HG02973 (cell line): ENCODE measurements around the gene GNPAT.

ENCODE experiments used
- ATAC-seq: cut with Tn5 transposase; IDR thresholded peaks from one replicate; pipeline ENCODE4 v1.9.1; 2021; ENCODE audit warnings: moderate library complexity; ENCODE audit not compliant: unreplicated experiment

GNPAT gene

DNA sequence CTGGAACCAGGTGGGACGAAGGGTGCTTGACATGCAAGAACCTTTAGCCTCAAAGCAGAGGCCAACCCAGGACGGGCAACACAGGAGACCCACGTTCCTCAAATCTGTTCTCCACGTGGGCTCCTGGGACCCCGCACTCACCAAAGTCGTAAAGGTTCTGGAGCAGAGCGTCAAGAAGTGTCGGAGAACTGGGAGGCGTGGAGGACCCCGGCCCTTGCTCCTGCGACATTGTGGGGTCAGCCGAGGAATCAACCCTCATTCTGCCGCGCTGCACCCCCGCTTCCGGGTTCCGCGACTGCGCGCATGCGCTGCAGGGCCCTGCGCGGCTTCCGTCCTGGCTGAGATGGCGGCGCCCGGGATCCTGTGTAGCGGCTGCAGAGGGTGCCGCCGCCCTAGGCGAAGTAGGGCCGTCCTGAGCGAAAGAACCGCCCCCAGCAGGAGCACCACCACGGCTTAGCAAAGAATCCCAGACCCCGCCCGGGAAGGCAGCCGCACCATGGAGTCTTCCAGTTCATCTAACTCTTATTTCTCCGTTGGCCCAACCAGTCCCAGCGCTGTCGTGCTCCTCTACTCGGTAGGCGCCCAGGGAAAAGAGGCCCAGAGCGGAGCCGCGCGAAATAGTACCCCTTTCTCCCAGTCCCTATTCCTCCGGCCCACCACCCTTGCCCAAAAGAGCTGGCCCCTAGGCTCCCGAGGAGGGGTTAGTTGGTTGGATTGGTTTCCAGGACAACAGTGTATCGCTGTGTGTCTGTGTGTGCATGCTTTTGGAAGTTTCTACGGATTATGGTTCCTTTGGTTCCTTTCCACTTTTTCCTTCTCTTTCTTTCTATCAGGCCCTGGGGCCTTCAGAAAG lies at the start of gene GNPAT:
TSS of gene GNPAT (plus strand) at position 330 of the 853 bp plus-strand sequence. CDS start at position 497, 167 bp downstream.
- peak; percentile 92 for ATAC-seq

DNA sequence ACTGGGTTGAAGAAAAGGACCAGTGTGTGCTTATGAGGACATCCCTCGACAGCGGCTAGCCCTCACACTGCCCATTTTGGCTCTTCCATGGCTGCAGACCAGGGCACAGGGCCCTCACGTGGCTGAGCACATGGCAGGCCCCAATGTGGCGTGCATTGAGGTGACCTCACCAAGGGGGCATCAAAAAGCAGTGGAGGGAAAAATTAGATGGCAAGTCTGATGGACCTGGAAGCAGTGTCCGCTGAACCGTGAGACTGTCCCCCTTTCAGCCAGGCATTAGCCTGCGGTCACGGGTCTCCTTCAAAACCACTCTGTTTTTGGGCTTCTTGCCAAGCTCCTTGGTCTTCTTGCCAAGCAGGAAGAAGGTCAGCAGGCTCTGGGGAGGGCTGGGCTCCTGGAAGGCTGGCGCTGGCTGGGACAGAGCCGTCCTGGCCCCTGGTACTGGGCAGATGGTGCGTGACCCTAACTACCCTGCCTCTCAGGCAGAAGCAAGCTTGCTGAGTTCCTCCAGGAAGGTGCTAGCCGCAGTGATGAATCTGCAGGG lies 48.3 kb upstream of the GNPAT start:
- no peak for ATAC-seq

GRCh38 chr1:231193710-231194340 lies 47.2 kb upstream of the GNPAT start:
- ATAC-seq, result no peak

- no peak for ATAC-seq
Observed at GRCh38 chr1:231194476-231194842, 46.6 kb upstream of the GNPAT start.

GRCh38 chr1:231194843-231195516 lies 46.0 kb upstream of the GNPAT start:
- no peak for ATAC-seq

DNA sequence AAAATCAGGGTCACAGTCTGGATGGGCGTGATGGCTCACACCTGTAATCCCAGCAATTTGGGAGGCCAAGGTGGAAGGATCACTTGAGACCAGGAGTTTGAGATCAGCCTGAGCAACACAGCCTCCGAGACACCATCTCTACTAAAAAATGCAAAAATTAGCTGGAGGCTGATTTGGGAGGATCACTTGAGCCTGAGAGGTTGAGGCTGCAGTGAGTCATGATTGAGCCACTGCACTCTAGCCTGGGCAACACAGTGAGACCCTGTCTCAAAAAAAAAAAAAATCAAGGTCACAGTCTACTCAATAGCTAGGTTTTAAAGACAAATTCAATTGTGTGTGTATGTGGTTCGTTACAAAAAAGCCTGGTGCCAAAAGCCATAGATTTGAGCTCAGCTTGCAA lies 44.7 kb upstream of the GNPAT start:
- ATAC-seq, result no peak

DNA sequence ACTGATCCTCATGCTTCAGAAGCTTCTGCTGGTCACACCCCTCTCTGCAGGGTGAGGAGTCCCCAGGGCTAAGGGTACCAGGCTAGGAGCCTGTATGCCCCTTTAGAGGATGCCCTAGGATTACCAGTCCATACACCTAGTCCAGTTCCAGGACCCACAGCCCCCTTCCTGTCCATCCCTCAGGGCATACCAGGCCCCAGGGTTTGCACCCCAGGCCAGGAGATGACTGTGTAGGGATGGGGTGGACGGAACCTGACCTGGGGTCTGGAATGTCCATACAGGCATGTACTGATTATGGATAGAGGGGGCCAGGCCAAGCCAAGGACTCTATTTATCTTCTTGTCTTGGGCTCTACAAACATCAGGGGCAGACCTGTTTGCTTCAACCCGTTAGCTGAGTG lies 44.3 kb upstream of the GNPAT start:
- ATAC-seq, result no peak

DNA sequence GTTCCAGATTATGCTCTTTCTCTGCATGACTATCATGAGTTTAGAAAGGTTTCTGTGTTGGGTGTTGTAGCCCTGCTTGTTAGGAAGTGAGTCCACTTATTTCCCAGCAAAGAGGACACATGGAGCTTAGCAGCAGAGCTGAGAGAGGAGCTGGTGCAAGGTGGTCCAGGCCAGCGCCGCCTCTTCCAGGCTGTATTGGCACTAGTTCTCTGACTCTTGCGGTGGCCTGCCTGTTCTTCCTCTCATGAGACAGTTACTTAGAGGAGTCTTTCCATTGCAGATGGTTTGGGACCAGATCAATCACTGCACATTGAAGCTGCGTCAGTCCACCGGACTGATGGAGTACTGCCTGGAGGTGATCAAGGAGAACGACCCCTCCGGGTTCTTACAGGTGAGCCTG lies 41.1 kb upstream of the GNPAT start:
- no peak for ATAC-seq

DNA sequence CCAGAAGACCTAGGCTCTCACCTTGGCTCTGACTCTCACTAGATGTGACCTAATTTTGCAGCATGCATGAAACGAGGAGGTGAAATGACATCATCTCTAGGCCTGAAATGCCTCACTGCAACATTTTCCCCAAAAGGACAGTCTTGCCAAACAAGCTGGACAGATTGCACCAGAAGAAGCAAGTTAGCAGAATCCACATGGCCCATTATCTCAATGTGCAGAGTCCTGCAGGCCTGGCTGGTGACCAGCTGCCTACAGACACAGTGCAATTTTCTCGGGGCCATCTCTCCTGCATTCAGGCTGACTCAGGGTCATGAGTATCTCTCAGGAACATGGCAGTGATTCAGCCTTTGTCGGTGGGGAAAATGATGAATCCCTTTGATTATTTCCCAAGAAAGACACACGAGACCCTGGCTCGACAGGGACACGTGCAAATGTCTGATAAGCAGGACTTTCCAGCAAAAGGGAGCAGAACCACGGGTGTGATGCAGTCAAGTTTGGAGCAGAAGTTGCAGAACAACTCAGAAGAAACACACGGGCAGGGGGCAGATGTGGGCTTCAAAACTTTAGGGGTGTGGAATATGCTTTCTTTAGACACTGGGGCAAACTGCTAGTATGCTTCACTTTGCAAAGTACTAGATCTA lies 40.5 kb upstream of the GNPAT start:
- ATAC-seq, result no peak

DNA sequence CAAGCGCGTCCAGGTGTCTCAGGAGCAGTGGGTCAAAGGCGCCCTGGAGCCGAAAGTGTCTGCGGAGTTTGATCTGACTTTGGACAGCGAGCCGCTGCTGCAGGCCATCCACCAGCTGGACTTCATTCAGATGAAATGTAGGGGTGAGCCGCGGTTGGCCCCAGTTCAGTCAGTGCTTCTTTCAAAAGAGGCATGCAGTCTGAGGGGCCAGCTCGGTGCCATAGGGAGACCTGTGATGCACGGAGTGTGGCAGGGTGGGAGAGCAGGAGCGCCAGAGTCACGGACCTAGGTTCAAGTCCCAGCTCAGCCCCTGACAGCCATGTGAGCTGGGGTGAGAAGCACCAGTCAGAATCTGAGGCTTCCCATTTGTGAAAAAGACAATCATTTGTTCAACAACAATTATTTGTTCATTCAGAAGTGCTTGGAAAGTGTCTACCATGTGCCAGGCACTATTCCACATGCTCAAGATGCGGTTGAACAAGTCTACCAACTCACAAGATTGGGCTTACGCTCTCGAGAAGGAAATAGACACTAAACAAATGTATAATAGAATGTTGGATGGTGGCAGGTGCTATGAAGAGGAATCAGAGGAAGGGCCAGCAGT lies 39.5 kb upstream of the GNPAT start:
- no peak for ATAC-seq

GRCh38 chr1:231201979-231202633 lies 38.9 kb upstream of the GNPAT start:
- ATAC-seq, result no peak

GRCh38 chr1:231203259-231204057 lies 37.6 kb upstream of the GNPAT start:
- no peak for ATAC-seq

- ATAC-seq, result no peak
Observed at GRCh38 chr1:231206856-231207255, 34.2 kb upstream of the GNPAT start.

GRCh38 chr1:231207437-231207836 lies 33.6 kb upstream of the GNPAT start:
- no peak for ATAC-seq

DNA sequence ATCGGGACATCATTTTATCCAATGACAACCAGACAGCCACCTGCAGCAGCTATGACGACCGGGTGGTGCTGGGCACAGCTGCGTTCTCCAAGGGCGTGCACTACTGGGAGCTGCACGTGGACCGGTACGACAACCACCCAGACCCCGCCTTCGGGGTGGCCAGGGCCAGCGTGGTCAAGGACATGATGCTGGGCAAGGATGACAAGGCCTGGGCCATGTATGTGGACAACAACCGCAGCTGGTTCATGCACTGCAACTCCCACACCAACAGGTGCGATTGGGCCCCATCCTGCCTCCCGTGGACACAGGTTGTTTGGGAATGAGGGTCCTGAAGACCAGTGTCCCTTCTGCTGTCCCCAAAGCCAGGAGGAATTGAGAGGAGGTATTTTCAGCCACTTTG lies 32.0 kb upstream of the GNPAT start:
- no peak for ATAC-seq

DNA sequence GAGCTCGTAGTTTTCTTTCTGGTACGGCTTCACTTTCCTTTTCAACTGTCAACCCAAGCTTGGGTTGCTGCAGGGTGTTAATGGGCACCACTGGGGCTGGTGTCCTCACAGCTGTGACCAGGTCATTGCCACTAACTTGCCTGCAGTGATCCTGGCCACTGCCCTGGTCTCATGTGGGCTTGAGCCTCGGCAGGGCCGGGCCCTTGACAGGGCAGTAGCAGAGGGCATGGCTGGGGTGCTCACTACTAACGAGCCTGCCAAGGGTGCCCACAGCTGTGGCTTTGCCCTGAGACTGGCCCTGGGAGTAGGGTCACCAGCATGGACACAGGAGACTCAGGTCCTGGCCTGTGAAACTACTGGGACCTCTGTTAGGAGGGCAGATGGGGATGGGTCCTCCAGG lies 31.5 kb upstream of the GNPAT start:
- ATAC-seq, result no peak

- no peak for ATAC-seq
Observed at GRCh38 chr1:231210126-231210525, 30.9 kb upstream of the GNPAT start.

GRCh38 chr1:231211005-231211857 lies 29.8 kb upstream of the GNPAT start:
- peak; percentile 82 for ATAC-seq
